HepG2 (cell line): Measurements from ENCODE around the gene NCAPG. TPM values are rescaled to one million over a fixed set of nuclear protein-coding genes. Genes with fewer than 3 reads are reported as not detected.

Experiments
- ATAD3A ChIP-seq: sonication (generic); formaldehyde crosslinking; IDR thresholded peaks from 2 replicates; pipeline ENCODE4 v1.4.0; 2020; ENCODE audit warnings: missing genetic modification reagents
- BCL6 ChIP-seq: IDR thresholded peaks from 2 replicates; pipeline ENCODE4 v1.6.1; 2016; ENCODE audit warnings: missing genetic modification reagents, missing compliant biosample characterization
- CBX2 ChIP-seq, 2 experiments: fragments of 200-600 bp in 1 of 2; sonication (generic); formaldehyde crosslinking in 1 of 2; IDR thresholded peaks; 2 replicates each; pipeline versions ENCODE4 v1.7.0 to v1.8.1; 2018 to 2022; ENCODE audit warnings: low read depth in 2 of 2, low read length in 1 of 2, mild to moderate bottlenecking in 1 of 2, missing genetic modification reagents in 1 of 2
- CBX5 ChIP-seq: sonication (generic); formaldehyde crosslinking; IDR thresholded peaks from 2 replicates; pipeline ENCODE4 v1.4.0; 2020; ENCODE audit warnings: missing genetic modification reagents, borderline replicate concordance
- EEA1 ChIP-seq: sonication (generic); formaldehyde crosslinking; IDR thresholded peaks from 2 replicates; pipeline ENCODE4 v1.5.1; 2020; ENCODE audit warnings: mild to moderate bottlenecking, missing genetic modification reagents, borderline replicate concordance
- FOXO1 ChIP-seq: sonication (generic); formaldehyde crosslinking; IDR thresholded peaks from 2 replicates; pipeline ENCODE4 v1.4.0; 2020; ENCODE audit warnings: missing genetic modification reagents
- KLF12 ChIP-seq: sonication (generic); formaldehyde crosslinking; IDR thresholded peaks from 2 replicates; pipeline ENCODE4 v1.4.0; 2020; ENCODE audit warnings: missing genetic modification reagents, borderline replicate concordance
- NONO ChIP-seq, 2 experiments: fragments of 450-650 bp in 1 of 2; sonication (generic) in 1 of 2; formaldehyde crosslinking in 1 of 2; IDR thresholded peaks in 1 of 2; conservative IDR thresholded peaks in 1 of 2; 2 replicates each; pipeline versions ENCODE4 v1.6.1 to v1.8.0; 2017 to 2022; ENCODE audit warnings: mild to moderate bottlenecking in 1 of 2, missing genetic modification reagents in 1 of 2, moderate library complexity in 1 of 2
- NR1H2 ChIP-seq: sonication (generic); formaldehyde crosslinking; IDR thresholded peaks from 2 replicates; pipeline ENCODE4 v1.8.1; 2022; ENCODE audit warnings: low read depth, missing genetic modification reagents, borderline replicate concordance
- XBP1 ChIP-seq: sonication (generic); formaldehyde crosslinking; IDR thresholded peaks from 2 replicates; pipeline ENCODE4 v1.5.0; 2020; ENCODE audit warnings: missing genetic modification reagents
- ZNF317 ChIP-seq: sonication (generic); formaldehyde crosslinking; IDR thresholded peaks from 2 replicates; pipeline ENCODE4 v1.5.0; 2020; ENCODE audit warnings: mild to moderate bottlenecking, missing genetic modification reagents
- ZNF607 ChIP-seq: sonication (generic); formaldehyde crosslinking; IDR thresholded peaks from 2 replicates; pipeline ENCODE4 v1.5.1; 2020; ENCODE audit warnings: missing genetic modification reagents, mild to moderate bottlenecking, borderline replicate concordance
- ZNF768 ChIP-seq: sonication (generic); formaldehyde crosslinking; IDR thresholded peaks from 2 replicates; pipeline ENCODE4 v1.4.0; 2020; ENCODE audit warnings: missing genetic modification reagents
- polyA plus RNA-seq, 8 experiments: library from polyadenylated mRNA; depleted of rRNA in 3 of 8; stranded (reverse) in 7 of 8; unstranded in 1 of 8; fragments of >200 nt; fragmentation: Illumina TruSeq in 4 of 8; extraction: Trizol in 4 of 8; gene quantifications; 2 replicates each; pipeline versions ENCODE4 v1.2.1 to v1.2.3, GENCODE V29; 2011 to 2016; ENCODE audit warnings: low read depth in 4 of 8, missing spikeins in 1 of 8, mixed read lengths in 1 of 8; ENCODE audit not compliant: insufficient read depth in 1 of 8
- total RNA-seq, 5 experiments: library from RNA; depleted of rRNA; stranded (reverse); fragments of >200 nt; fragmentation: Illumina TruSeq; extraction: Trizol; gene quantifications; 2 replicates each; pipeline ENCODE4 v1.2.3, GENCODE V29; 2016; ENCODE audit warnings: low read depth in 1 of 5
- TF ChIP-seq, protein P1 (sequence below): sonication (generic); formaldehyde crosslinking; IDR thresholded peaks from 2 replicates; pipeline ENCODE4 v1.5.1; 2020; ENCODE audit warnings: mild to moderate bottlenecking, missing genetic modification reagents, moderate library complexity
- TF ChIP-seq, protein P2 (sequence below): sonication (generic); formaldehyde crosslinking; IDR thresholded peaks from 2 replicates; pipeline ENCODE4 v1.4.0; 2020; ENCODE audit warnings: missing genetic modification reagents

NCAPG gene
- total and polyA plus RNA-seq, 2 of the 13 experiments (the other 11 are each of a cell fraction or from before 2014, with no cell fraction given), result 14.8 to 61.9 TPM

DNA sequence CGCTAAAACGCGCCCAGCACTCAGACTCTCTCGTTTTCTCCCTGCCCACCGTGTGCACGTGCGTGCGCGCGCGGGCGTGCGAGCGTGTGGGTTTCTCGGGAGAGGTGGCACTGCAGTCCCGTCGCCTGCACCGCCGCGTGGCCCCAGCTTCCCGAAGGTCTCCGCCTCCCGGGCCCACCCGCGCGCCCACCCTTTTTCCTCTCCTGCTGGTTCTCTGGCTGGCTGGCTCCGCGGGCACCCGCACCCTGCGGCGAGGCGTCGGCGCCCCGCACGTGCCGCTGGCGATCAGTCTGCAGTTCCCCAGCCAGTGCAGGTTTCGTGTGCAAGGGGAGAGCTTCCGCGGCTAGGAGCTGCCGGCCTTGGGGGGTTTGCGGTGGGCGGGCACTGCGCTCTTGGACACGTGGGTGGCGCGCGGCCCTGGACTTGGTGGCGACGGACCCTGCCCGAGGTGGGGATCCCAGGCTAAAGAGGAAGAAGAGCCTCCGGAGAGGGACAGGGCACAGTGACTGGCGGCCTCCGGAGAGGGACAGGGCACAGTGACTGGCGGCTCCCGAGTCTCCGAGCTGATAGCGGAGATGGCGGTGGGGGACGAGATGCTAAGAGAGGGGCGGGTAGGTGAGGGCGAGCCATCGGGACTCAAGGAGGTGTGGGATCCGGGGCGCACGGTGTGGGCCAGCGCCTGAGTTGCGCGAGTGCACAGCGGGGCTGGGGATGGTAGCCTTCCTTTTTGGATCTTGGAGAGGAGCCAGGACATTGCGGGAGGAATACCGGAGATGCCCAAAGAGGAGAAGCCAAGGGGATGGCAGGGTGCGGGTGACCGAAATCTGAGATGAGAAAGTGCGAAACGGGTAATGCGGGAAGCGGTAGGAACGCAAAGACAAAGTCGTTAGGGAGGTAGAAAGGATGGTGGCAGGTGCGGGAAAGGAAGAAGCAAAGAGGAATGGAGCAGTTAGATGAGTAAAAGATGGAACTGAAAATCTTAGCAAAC is 29.2 kb upstream of the NCAPG start, which contains the start of gene FAM184B (continued):
- TF ChIP-seq, protein P1, sequence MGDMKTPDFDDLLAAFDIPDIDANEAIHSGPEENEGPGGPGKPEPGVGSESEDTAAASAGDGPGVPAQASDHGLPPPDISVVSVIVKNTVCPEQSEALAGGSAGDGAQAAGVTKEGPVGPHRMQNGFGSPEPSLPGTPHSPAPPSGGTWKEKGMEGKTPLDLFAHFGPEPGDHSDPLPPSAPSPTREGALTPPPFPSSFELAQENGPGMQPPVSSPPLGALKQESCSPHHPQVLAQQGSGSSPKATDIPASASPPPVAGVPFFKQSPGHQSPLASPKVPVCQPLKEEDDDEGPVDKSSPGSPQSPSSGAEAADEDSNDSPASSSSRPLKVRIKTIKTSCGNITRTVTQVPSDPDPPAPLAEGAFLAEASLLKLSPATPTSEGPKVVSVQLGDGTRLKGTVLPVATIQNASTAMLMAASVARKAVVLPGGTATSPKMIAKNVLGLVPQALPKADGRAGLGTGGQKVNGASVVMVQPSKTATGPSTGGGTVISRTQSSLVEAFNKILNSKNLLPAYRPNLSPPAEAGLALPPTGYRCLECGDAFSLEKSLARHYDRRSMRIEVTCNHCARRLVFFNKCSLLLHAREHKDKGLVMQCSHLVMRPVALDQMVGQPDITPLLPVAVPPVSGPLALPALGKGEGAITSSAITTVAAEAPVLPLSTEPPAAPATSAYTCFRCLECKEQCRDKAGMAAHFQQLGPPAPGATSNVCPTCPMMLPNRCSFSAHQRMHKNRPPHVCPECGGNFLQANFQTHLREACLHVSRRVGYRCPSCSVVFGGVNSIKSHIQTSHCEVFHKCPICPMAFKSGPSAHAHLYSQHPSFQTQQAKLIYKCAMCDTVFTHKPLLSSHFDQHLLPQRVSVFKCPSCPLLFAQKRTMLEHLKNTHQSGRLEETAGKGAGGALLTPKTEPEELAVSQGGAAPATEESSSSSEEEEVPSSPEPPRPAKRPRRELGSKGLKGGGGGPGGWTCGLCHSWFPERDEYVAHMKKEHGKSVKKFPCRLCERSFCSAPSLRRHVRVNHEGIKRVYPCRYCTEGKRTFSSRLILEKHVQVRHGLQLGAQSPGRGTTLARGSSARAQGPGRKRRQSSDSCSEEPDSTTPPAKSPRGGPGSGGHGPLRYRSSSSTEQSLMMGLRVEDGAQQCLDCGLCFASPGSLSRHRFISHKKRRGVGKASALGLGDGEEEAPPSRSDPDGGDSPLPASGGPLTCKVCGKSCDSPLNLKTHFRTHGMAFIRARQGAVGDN (CRISPR knock-in tag), result peak; percentile 80
- TF ChIP-seq ZNF768 (CRISPR knock-in tag), result no peak
- peak; percentile 56; the same call in 1 of the 2 replicates for TF ChIP-seq NR1H2 (CRISPR knock-in tag)
- TF ChIP-seq NONO (IDR thresholded peaks at IDR 0.05), result no peak
- TF ChIP-seq NONO (CRISPR knock-in tag; conservative IDR thresholded peaks at IDR 0.05), result 0 out of 2 replicates have a peak, but pooled peaks have one; percentile 25
- no peak for TF ChIP-seq KLF12 (CRISPR knock-in tag)
- TF ChIP-seq FOXO1 (CRISPR knock-in tag), result no peak
- TF ChIP-seq ZNF317 (CRISPR knock-in tag), result no peak
- TF ChIP-seq, protein P2, sequence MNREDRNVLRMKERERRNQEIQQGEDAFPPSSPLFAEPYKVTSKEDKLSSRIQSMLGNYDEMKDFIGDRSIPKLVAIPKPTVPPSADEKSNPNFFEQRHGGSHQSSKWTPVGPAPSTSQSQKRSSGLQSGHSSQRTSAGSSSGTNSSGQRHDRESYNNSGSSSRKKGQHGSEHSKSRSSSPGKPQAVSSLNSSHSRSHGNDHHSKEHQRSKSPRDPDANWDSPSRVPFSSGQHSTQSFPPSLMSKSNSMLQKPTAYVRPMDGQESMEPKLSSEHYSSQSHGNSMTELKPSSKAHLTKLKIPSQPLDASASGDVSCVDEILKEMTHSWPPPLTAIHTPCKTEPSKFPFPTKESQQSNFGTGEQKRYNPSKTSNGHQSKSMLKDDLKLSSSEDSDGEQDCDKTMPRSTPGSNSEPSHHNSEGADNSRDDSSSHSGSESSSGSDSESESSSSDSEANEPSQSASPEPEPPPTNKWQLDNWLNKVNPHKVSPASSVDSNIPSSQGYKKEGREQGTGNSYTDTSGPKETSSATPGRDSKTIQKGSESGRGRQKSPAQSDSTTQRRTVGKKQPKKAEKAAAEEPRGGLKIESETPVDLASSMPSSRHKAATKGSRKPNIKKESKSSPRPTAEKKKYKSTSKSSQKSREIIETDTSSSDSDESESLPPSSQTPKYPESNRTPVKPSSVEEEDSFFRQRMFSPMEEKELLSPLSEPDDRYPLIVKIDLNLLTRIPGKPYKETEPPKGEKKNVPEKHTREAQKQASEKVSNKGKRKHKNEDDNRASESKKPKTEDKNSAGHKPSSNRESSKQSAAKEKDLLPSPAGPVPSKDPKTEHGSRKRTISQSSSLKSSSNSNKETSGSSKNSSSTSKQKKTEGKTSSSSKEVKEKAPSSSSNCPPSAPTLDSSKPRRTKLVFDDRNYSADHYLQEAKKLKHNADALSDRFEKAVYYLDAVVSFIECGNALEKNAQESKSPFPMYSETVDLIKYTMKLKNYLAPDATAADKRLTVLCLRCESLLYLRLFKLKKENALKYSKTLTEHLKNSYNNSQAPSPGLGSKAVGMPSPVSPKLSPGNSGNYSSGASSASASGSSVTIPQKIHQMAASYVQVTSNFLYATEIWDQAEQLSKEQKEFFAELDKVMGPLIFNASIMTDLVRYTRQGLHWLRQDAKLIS (CRISPR knock-in tag), result no peak
- no peak for TF ChIP-seq ATAD3A (CRISPR knock-in tag)
- no peak for TF ChIP-seq XBP1 (CRISPR knock-in tag)
- no peak for TF ChIP-seq CBX5 (CRISPR knock-in tag)
- TF ChIP-seq BCL6 (CRISPR knock-in tag), result no peak
- no peak for TF ChIP-seq CBX2 (IDR thresholded peaks at IDR 0.05; ENCODE audit: low read depth, low read length)
- TF ChIP-seq CBX2 (CRISPR knock-in tag; IDR thresholded peaks at IDR 0.05; ENCODE audit: low read depth), result peak; percentile 83; the same call in 1 of the 2 replicates
- TF ChIP-seq EEA1 (CRISPR knock-in tag), result 0 out of 2 replicates have a peak, but pooled peaks have one; percentile 60
- TF ChIP-seq ZNF607, result no peak
